Measurements from ENCODE around the gene CCDC110.

DNA sequence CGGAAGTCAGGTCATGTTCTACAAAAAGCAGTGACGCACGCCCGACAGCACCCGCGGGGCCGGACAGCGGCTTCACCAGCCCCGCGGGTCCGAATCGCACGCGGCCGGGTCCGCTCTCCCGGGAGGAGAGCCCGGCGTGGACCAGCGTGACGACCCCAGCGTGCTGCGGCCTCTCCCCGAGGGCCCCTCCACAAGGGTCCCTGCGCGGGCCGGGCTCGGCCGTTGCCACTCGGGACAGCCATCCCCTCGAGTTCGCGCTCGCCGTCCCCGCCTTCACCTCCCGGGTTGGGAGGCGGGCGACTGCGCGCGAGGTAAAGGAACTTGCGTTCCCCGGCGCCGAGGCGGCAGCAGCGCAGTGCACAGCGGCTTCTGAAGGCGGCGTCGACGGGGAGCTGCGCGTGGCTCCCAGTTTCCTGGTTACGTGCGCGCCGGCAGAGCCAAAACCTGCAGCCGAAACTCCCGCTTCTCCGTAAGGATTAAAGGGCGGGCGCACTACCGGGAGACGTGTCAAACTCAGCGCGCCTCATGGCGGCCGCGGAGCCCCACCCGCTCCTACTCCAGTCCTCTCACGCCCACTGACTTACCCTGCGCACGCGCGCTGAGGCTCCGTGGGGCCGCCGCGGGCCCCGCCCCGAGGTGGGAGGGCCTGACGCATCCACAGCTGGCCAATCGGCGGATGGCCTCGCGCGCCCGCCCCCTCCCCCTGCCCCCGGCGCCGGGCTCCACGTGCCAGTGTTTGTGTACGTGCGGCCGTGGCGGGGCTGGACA, 75.4 kb downstream of the CCDC110 start:
- TF ChIP-seq, protein P1, sequence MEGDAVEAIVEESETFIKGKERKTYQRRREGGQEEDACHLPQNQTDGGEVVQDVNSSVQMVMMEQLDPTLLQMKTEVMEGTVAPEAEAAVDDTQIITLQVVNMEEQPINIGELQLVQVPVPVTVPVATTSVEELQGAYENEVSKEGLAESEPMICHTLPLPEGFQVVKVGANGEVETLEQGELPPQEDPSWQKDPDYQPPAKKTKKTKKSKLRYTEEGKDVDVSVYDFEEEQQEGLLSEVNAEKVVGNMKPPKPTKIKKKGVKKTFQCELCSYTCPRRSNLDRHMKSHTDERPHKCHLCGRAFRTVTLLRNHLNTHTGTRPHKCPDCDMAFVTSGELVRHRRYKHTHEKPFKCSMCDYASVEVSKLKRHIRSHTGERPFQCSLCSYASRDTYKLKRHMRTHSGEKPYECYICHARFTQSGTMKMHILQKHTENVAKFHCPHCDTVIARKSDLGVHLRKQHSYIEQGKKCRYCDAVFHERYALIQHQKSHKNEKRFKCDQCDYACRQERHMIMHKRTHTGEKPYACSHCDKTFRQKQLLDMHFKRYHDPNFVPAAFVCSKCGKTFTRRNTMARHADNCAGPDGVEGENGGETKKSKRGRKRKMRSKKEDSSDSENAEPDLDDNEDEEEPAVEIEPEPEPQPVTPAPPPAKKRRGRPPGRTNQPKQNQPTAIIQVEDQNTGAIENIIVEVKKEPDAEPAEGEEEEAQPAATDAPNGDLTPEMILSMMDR (IDR thresholded peaks at IDR 0.05 in 2 of 3, conservative IDR thresholded peaks at IDR 0.05 in 1 of 3; ENCODE audit: borderline replicate concordance in 1 of 3, insufficient read depth in 1 of 3, low read depth in 2 of 3, low read length in 2 of 3): no peak
- TF ChIP-seq EZH2 (IDR thresholded peaks at IDR 0.05): no peak
- TF ChIP-seq, protein P2, sequence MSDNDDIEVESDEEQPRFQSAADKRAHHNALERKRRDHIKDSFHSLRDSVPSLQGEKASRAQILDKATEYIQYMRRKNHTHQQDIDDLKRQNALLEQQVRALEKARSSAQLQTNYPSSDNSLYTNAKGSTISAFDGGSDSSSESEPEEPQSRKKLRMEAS (IDR thresholded peaks at IDR 0.05): peak; percentile 100
- no peak; the same call in 1 of the 2 replicates for TF ChIP-seq POLR2AphosphoS5 (IDR thresholded peaks at IDR 0.05; ENCODE audit: low read depth, low read length)
- TF ChIP-seq, protein P3, sequence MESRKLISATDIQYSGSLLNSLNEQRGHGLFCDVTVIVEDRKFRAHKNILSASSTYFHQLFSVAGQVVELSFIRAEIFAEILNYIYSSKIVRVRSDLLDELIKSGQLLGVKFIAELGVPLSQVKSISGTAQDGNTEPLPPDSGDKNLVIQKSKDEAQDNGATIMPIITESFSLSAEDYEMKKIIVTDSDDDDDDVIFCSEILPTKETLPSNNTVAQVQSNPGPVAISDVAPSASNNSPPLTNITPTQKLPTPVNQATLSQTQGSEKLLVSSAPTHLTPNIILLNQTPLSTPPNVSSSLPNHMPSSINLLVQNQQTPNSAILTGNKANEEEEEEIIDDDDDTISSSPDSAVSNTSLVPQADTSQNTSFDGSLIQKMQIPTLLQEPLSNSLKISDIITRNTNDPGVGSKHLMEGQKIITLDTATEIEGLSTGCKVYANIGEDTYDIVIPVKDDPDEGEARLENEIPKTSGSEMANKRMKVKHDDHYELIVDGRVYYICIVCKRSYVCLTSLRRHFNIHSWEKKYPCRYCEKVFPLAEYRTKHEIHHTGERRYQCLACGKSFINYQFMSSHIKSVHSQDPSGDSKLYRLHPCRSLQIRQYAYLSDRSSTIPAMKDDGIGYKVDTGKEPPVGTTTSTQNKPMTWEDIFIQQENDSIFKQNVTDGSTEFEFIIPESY (IDR thresholded peaks at IDR 0.05; ENCODE audit: extremely low read depth, insufficient replicate concordance, low read length): peak; percentile 61
- TF ChIP-seq, protein P4, sequence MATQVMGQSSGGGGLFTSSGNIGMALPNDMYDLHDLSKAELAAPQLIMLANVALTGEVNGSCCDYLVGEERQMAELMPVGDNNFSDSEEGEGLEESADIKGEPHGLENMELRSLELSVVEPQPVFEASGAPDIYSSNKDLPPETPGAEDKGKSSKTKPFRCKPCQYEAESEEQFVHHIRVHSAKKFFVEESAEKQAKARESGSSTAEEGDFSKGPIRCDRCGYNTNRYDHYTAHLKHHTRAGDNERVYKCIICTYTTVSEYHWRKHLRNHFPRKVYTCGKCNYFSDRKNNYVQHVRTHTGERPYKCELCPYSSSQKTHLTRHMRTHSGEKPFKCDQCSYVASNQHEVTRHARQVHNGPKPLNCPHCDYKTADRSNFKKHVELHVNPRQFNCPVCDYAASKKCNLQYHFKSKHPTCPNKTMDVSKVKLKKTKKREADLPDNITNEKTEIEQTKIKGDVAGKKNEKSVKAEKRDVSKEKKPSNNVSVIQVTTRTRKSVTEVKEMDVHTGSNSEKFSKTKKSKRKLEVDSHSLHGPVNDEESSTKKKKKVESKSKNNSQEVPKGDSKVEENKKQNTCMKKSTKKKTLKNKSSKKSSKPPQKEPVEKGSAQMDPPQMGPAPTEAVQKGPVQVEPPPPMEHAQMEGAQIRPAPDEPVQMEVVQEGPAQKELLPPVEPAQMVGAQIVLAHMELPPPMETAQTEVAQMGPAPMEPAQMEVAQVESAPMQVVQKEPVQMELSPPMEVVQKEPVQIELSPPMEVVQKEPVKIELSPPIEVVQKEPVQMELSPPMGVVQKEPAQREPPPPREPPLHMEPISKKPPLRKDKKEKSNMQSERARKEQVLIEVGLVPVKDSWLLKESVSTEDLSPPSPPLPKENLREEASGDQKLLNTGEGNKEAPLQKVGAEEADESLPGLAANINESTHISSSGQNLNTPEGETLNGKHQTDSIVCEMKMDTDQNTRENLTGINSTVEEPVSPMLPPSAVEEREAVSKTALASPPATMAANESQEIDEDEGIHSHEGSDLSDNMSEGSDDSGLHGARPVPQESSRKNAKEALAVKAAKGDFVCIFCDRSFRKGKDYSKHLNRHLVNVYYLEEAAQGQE (IDR thresholded peaks at IDR 0.05; ENCODE audit: low read depth): no peak; the same call in 1 of the 2 replicates
- peak; percentile 97 for TF ChIP-seq YY1 (IDR thresholded peaks at IDR 0.05; ENCODE audit: extremely low read depth, insufficient replicate concordance, low read depth, low read length)
- peak; percentile 7 for TF ChIP-seq TCF7L2 (IDR thresholded peaks at IDR 0.05; ENCODE audit: borderline replicate concordance, extremely low read depth, insufficient read depth, insufficient read length)
- peak; percentile 79 for TF ChIP-seq POLR2A (IDR thresholded peaks at IDR 0.05; ENCODE audit: borderline replicate concordance, extremely low read depth, insufficient read depth, insufficient read length)
- TF ChIP-seq EZH2phosphoT487 (IDR thresholded peaks at IDR 0.05; ENCODE audit: borderline replicate concordance): no peak
- no peak for TF ChIP-seq RAD21 (IDR thresholded peaks at IDR 0.05; ENCODE audit: low read depth)
- TF ChIP-seq CEBPB (IDR thresholded peaks at IDR 0.05; ENCODE audit: low read depth): no peak; the same call in 1 of the 2 replicates
- peak; percentile 83 for TF ChIP-seq SP1 (IDR thresholded peaks at IDR 0.05; ENCODE audit: low read depth)

Data from HCT116 (cell line).